Stomach (tissue), 9 donors: ENCODE measurements around the gene DYNLL1. TPM values are rescaled to one million over a fixed set of nuclear protein-coding genes. Genes with fewer than 3 reads are reported as not detected.

Experiments
- DNase-seq, 2 donors: peaks; one replicate each; pipeline versions ENCODE4 v3.0.0 to v3.0.0-alpha.2; 2013 to 2019
- H3K27ac ChIP-seq, 5 donors: fragments of 200-600 bp in 4 of 5; sonication (generic) in 4 of 5; one replicate each; pipeline ENCODE4 v1.5.1; 2013 to 2019; ENCODE audit warnings: mild to moderate bottlenecking in 1 of 5, moderate library complexity in 1 of 5
- H3K27me3 ChIP-seq, 3 donors: fragments of 200-600 bp; sonication (generic); one replicate each; pipeline ENCODE4 v1.5.1; 2017 to 2019; ENCODE audit warnings: mixed run types in 1 of 3
- H3K36me3 ChIP-seq, 4 donors: fragments of 200-600 bp; sonication (generic); 1 replicate in 3 of 4; 2 replicates in 1 of 4; pipeline ENCODE4 v1.5.1; 2016 to 2019
- H3K4me1 ChIP-seq, 4 donors: fragments of 200-600 bp; sonication (generic); one replicate each; pipeline ENCODE4 v1.5.1; 2016 to 2019
- H3K4me3 ChIP-seq, 4 donors: fragments of 200-600 bp; sonication (generic) in 3 of 4; one replicate each; pipeline ENCODE4 v1.5.1; 2016 to 2019; ENCODE audit warnings: mild to moderate bottlenecking in 1 of 4
- H3K9me3 ChIP-seq, 4 donors: fragments of 200-600 bp; sonication (generic); one replicate each; pipeline ENCODE4 v1.5.1; 2016 to 2019
- CTCF ChIP-seq, 7 experiments: fragments of 450-650 bp in 4 of 7; fragments of 200-600 bp in 3 of 7; sonication (generic) in 3 of 7; IDR thresholded peaks; one replicate each; pipeline ENCODE4 v1.5.1; 2016 to 2019; ENCODE audit warnings: antibody characterized with exemption in 7 of 7, control low read depth in 2 of 7, mild to moderate bottlenecking in 1 of 7
- EP300 ChIP-seq: sonication (generic); formaldehyde crosslinking; IDR thresholded peaks from one replicate; pipeline ENCODE4 v1.6.1; 2017; ENCODE audit warnings: antibody characterized with exemption
- POLR2A ChIP-seq, 4 donors: fragments of 450-650 bp; IDR thresholded peaks; one replicate each; pipeline ENCODE4 v1.6.1; 2016; ENCODE audit warnings: antibody characterized with exemption in 4 of 4, control low read depth in 2 of 4, mild to moderate bottlenecking in 1 of 4, moderate library complexity in 1 of 4
- POLR2AphosphoS5 ChIP-seq, 3 donors: sonication (generic); formaldehyde crosslinking; IDR thresholded peaks; one replicate each; pipeline ENCODE4 v1.6.1; 2016; ENCODE audit warnings: antibody characterized with exemption in 3 of 3
- WGBS, 5 donors: extraction: QIAGEN DNeasy Blood & Tissue Kit in 3 of 5; methylation state at CpG; one replicate each; pipeline versions ENCODE4 v1.1.5 to v1.1.7; 2013 to 2018; 5-methylcytosine and 5-hydroxymethylcytosine counted together
- intact Hi-C: fragments of 100-400 bp; cut with DNase I; formaldehyde crosslinking; loops from one replicate; pipeline ENCODE4 v1.15.1; 2023; ENCODE audit warnings: low total_unique reads
- polyA plus RNA-seq, 3 donors: library from polyadenylated mRNA; stranded (reverse); fragments of 200-250 nt; gene quantifications; one replicate each; pipeline ENCODE4 v1.2.3, GENCODE V29; 2013
- total RNA-seq, 5 donors: library from RNA; depleted of rRNA; stranded (reverse); fragments of >200 nt; gene quantifications; one replicate each; pipeline versions ENCODE4 v1.1.0 to v1.2.3, GENCODE V29; 2014 to 2016
- donor health status: healthy with polysubstance abuse.
- donor health status: Bipolar disorder and iron deficiency.
- donor health status: healthy.

The DYNLL1 gene
- total and polyA plus RNA-seq, 8 donors: 27.2 to 580 (median 174) TPM

GRCh38 chr12:120539303-120539702 is 43.4 kb downstream of the DYNLL1 start:
- peaks cover 0 to 30% (median 15%) of the 10 kb centered on the region in 4 donors for H3K36me3 ChIP-seq
- peak overlapping the region in 1 of 4 donors; percentile 91 for H3K4me3 ChIP-seq
- H3K4me1 ChIP-seq: peaks cover 70 to 92% (median 85%) of the 10 kb centered on the region in 4 donors
- peak overlapping the region; percentile 24 to 98 (median 97) for H3K27ac ChIP-seq
- whole genome bisulfite sequencing, 5 donors: 14 to 37% (median 22%) methylated on average over 1 of the region's 1 CpG
- DNase-seq: no peak
- H3K9me3 ChIP-seq: no peaks in the 10 kb centered on the region
- TF ChIP-seq EP300 (no peak), POLR2AphosphoS5 (IDR thresholded peaks at IDR 0.05) (no peak), CTCF (IDR thresholded peaks at IDR 0.05) (no peak), POLR2A (IDR thresholded peaks at IDR 0.05) (no peak)
- intact Hi-C loops: no loop called here
- H3K27me3 ChIP-seq: no peaks in the 10 kb centered on the region

- peaks cover 76 to 100% (median 91%) of the 10 kb centered on the region in 4 donors for H3K4me1 ChIP-seq
- WGBS, 5 donors: 11 to 17% (median 15%) methylated on average over 3 of the region's 3 CpGs
These were observed 44.5 kb downstream of the DYNLL1 start for GRCh38 chr12:120540445-120540844.

GRCh38 chr12:120542166-120542565 is 46.3 kb downstream of the DYNLL1 start:
- DNase-seq: no peak
- H3K27ac ChIP-seq: peak overlapping the region in 2 of 5 donors; percentile 98
- H3K4me3 ChIP-seq: no peak overlapping the region
- TF ChIP-seq CTCF (IDR thresholded peaks at IDR 0.05) (no peak), EP300 (no peak), POLR2AphosphoS5 (IDR thresholded peaks at IDR 0.05) (no peak), POLR2A (IDR thresholded peaks at IDR 0.05) (no peak)
- 95 to 98% (median 97%) methylated on average over 5 of the region's 5 CpGs for WGBS, 5 donors
- H3K9me3 ChIP-seq: no peaks in the 10 kb centered on the region
- no peaks in the 10 kb centered on the region for H3K27me3 ChIP-seq
- peaks cover 10 to 55% (median 27%) of the 10 kb centered on the region in 4 donors for H3K36me3 ChIP-seq
- intact Hi-C loops: no loop called here
- H3K4me1 ChIP-seq: peaks cover 64 to 98% (median 88%) of the 10 kb centered on the region in 4 donors

More at GRCh38 chr12:120540445-120540844, 44.5 kb downstream of the DYNLL1 start:
- DNase-seq: no peak
- Histone ChIP-seq H3K4me3 (no peak overlapping the region), H3K27me3 (no peaks in the 10 kb centered on the region), H3K9me3 (no peaks in the 10 kb centered on the region), H3K36me3 (peaks cover 0 to 38% (median 16%) of the 10 kb centered on the region in 4 donors), H3K27ac (peak overlapping the region in 4 of 5 donors; percentile 95 to 98 (median 98))
- TF ChIP-seq POLR2AphosphoS5 (IDR thresholded peaks at IDR 0.05): peak in 1 of 3 donors; percentile 5
- no peak for TF ChIP-seq EP300
- intact Hi-C loops: no loop called here

- DNase-seq: no peak
- no peaks in the 10 kb centered on the region for H3K27me3 ChIP-seq
- no peak overlapping the region for H3K4me3 ChIP-seq
- peak overlapping the region in 1 of 5 donors; percentile 15 for H3K27ac ChIP-seq
- no peaks in the 10 kb centered on the region for H3K9me3 ChIP-seq
- TF ChIP-seq POLR2AphosphoS5 (IDR thresholded peaks at IDR 0.05) (no peak), POLR2A (IDR thresholded peaks at IDR 0.05) (no peak), EP300 (no peak), CTCF (IDR thresholded peaks at IDR 0.05) (no peak)
- H3K36me3 ChIP-seq: peaks cover 30 to 80% (median 49%) of the 10 kb centered on the region in 4 donors
- H3K4me1 ChIP-seq: peaks cover 39 to 91% (median 76%) of the 10 kb centered on the region in 4 donors
- 74 to 83% (median 75%) methylated on average over 3 of the region's 3 CpGs for WGBS, 5 donors
- intact Hi-C loops: no loop called here
These were observed 48.8 kb downstream of the DYNLL1 start for GRCh38 chr12:120544691-120545090.

GRCh38 chr12:120546050-120546386 is 50.1 kb downstream of the DYNLL1 start:
- Histone ChIP-seq H3K27ac (peak overlapping the region in 2 of 5 donors; percentile 29 to 43), H3K9me3 (no peaks in the 10 kb centered on the region), H3K4me1 (peaks cover 38 to 91% (median 74%) of the 10 kb centered on the region in 4 donors), H3K27me3 (no peaks in the 10 kb centered on the region), H3K36me3 (peaks cover 30 to 87% (median 61%) of the 10 kb centered on the region in 4 donors), H3K4me3 (no peak overlapping the region)
- no peak for TF ChIP-seq CTCF (IDR thresholded peaks at IDR 0.05)
- no peak for TF ChIP-seq POLR2A (IDR thresholded peaks at IDR 0.05)
- no peak for TF ChIP-seq EP300
- TF ChIP-seq POLR2AphosphoS5 (IDR thresholded peaks at IDR 0.05): no peak
- no peak for DNase-seq
- intact Hi-C loops: no loop called here
- 31 to 58% (median 46%) methylated on average over 3 of the region's 3 CpGs for WGBS, 5 donors
